IMR-90 (cell line): ENCODE results near the gene CSRP1. TPM values are rescaled to one million over a fixed set of nuclear protein-coding genes. Genes with fewer than 3 reads are reported as not detected.

Experiments
- ATAC-seq: fragments of 200-7000 bp; cut with Tn5 transposase; 2 replicates; pipeline ENCODE4 v1.9.1; 2020; ENCODE audit warnings: low read depth, mild to moderate bottlenecking, moderate library complexity
- BruUV-seq: library from RNA; stranded (reverse); fragments of 400-500 nt; replicated peaks from 2 replicates; lab custom pipeline; 2021; lab: Mats Ljungman, UMichigan
- CTCF ChIA-PET: fragments of 300-600 bp; formaldehyde crosslinking; extraction: SDS; loops from one replicate; lab custom pipeline; 2021; ENCODE audit warnings: antibody characterized with exemption; lab: Yijun Ruan, JAX
- POLR2A ChIA-PET: fragments of 300-600 bp; sonication (Branson Sonifier 250); formaldehyde crosslinking; loops from one replicate; lab custom pipeline; 2022; ENCODE audit warnings: antibody characterized with exemption; ENCODE audit not compliant: unreplicated experiment; lab: Charles Lee
- DNase-seq: peaks from one replicate; pipeline ENCODE4 v3.0.0; 2013
- H2AFZ ChIP-seq: replicated peaks from 2 replicates; pipeline ENCODE3; 2013; ENCODE audit warnings: low read length, mild to moderate bottlenecking; ENCODE audit not compliant: poor library complexity
- H2AK5ac ChIP-seq: 2 replicates; pipeline ENCODE4 v1.6.1; 2013; ENCODE audit warnings: low read depth, low read length, inconsistent platforms
- H2AK9ac ChIP-seq: replicated peaks from 2 replicates; pipeline ENCODE3; 2013; ENCODE audit warnings: mild to moderate bottlenecking, low read depth, low read length, moderate library complexity; ENCODE audit not compliant: poor library complexity
- H2BK120ac ChIP-seq: 2 replicates; pipeline ENCODE4 v1.6.1; 2013; ENCODE audit warnings: low read depth, low read length, inconsistent platforms
- H2BK15ac ChIP-seq: 3 replicates; pipeline ENCODE4 v1.6.1; 2013; ENCODE audit warnings: low read depth, low read length, inconsistent platforms
- H2BK20ac ChIP-seq: 2 replicates; pipeline ENCODE4 v1.6.1; 2013; ENCODE audit warnings: low read depth, mild to moderate bottlenecking, inconsistent platforms, low read length, moderate library complexity
- H2BK5ac ChIP-seq: 2 replicates; pipeline ENCODE4 v1.6.1; 2013; ENCODE audit warnings: mild to moderate bottlenecking, low read depth, low read length, inconsistent platforms; ENCODE audit not compliant: poor library complexity, severe bottlenecking
- H3K14ac ChIP-seq: replicated peaks from 2 replicates; pipeline ENCODE4 v1.6.1; 2013; ENCODE audit warnings: low read depth, low read length, inconsistent platforms
- H3K18ac ChIP-seq: 2 replicates; pipeline ENCODE4 v1.6.1; 2013; ENCODE audit warnings: low read depth, low read length, control low read depth
- H3K23ac ChIP-seq: 2 replicates; pipeline ENCODE4 v1.6.1; 2013; ENCODE audit warnings: low read depth, low read length, inconsistent platforms
- H3K27ac ChIP-seq: 2 replicates; pipeline ENCODE4 v1.5.1; 2013; ENCODE audit warnings: mild to moderate bottlenecking, control low read depth, low read length; ENCODE audit not compliant: insufficient read depth
- H3K27me3 ChIP-seq: 2 replicates; pipeline ENCODE4 v1.6.1; 2013; ENCODE audit warnings: low read length; ENCODE audit not compliant: control insufficient read depth, insufficient read depth
- H3K36me3 ChIP-seq: 2 replicates; pipeline ENCODE4 v1.6.1; 2013; ENCODE audit warnings: low read length, mixed read lengths; ENCODE audit not compliant: control insufficient read depth, insufficient read depth
- H3K4ac ChIP-seq: 2 replicates; pipeline ENCODE4 v1.6.1; 2013; ENCODE audit warnings: low read depth, low read length, inconsistent platforms
- H3K4me1 ChIP-seq: 2 replicates; pipeline ENCODE4 v1.6.1; 2013; ENCODE audit warnings: low read length, mixed read lengths; ENCODE audit not compliant: control insufficient read depth, insufficient read depth
- H3K4me2 ChIP-seq: 2 replicates; pipeline ENCODE4 v1.6.1; 2013; ENCODE audit warnings: low read depth, mild to moderate bottlenecking, control low read depth, low read length, moderate library complexity
- H3K4me3 ChIP-seq: 2 replicates; pipeline ENCODE4 v1.5.1; 2013; ENCODE audit warnings: low read depth, mild to moderate bottlenecking, control low read depth, low read length, moderate library complexity; ENCODE audit not compliant: insufficient read depth
- H3K56ac ChIP-seq: 2 replicates; pipeline ENCODE4 v1.6.1; 2013; ENCODE audit warnings: low read length, inconsistent platforms; ENCODE audit not compliant: insufficient read depth; ENCODE audit errors: extremely low read depth
- H3K79me1 ChIP-seq, 2 experiments: 2 replicates each; pipeline ENCODE4 v1.6.1; 2013; ENCODE audit warnings: low read length in 2 of 2, inconsistent platforms in 1 of 2, low read depth in 1 of 2
- H3K9ac ChIP-seq: 2 replicates; pipeline ENCODE4 v1.6.1; 2013; ENCODE audit warnings: low read depth, low read length, control low read depth
- H3K9me1 ChIP-seq: 2 replicates; pipeline ENCODE4 v1.6.1; 2013; ENCODE audit warnings: low read length, inconsistent platforms; ENCODE audit not compliant: insufficient read depth
- H3K9me3 ChIP-seq: 2 replicates; pipeline ENCODE4 v1.6.1; 2013; ENCODE audit warnings: low read length; ENCODE audit not compliant: control insufficient read depth, insufficient read depth
- H4K20me1 ChIP-seq: 2 replicates; pipeline ENCODE4 v1.6.1; 2013; ENCODE audit warnings: low read length, inconsistent platforms; ENCODE audit not compliant: insufficient read depth
- H4K5ac ChIP-seq: 2 replicates; pipeline ENCODE4 v1.6.1; 2013; ENCODE audit warnings: mild to moderate bottlenecking, low read depth, low read length, control low read depth
- H4K8ac ChIP-seq, 2 experiments: 2 replicates each; pipeline ENCODE4 v1.6.1; 2013; ENCODE audit warnings: low read depth in 2 of 2, low read length in 2 of 2, control low read depth in 1 of 2, inconsistent platforms in 1 of 2
- H4K91ac ChIP-seq: 2 replicates; pipeline ENCODE4 v1.6.1; 2013; ENCODE audit warnings: low read depth, low read length, inconsistent platforms; ENCODE audit not compliant: insufficient read depth
- BHLHE40 ChIP-seq: fragments of 150-350 bp; IDR thresholded peaks from 2 replicates; pipeline ENCODE4 v1.6.1; 2016; ENCODE audit warnings: mild to moderate bottlenecking, low read depth, low read length
- CEBPB ChIP-seq: IDR thresholded peaks from 2 replicates; pipeline ENCODE4 v1.6.1; 2012; ENCODE audit warnings: low read depth, low read length, improper control_type of control experiment
- CHD1 ChIP-seq: IDR thresholded peaks from 2 replicates; pipeline ENCODE4 v1.6.1; 2012; ENCODE audit warnings: low read depth, low read length, improper control_type of control experiment
- CTCF ChIP-seq: conservative IDR thresholded peaks from 2 replicates; pipeline ENCODE4 v1.5.1; 2012; ENCODE audit warnings: mild to moderate bottlenecking, low read depth, low read length, improper control_type of control experiment
- ELK1 ChIP-seq: fragments of 150-350 bp; IDR thresholded peaks from 2 replicates; pipeline ENCODE4 v1.6.1; 2016; ENCODE audit warnings: low read depth, mild to moderate bottlenecking, low read length, moderate library complexity, borderline replicate concordance
- FOS ChIP-seq: fragments of 150-350 bp; IDR thresholded peaks from 2 replicates; pipeline ENCODE4 v1.6.1; 2016; ENCODE audit warnings: low read depth, low read length
- MAFK ChIP-seq: IDR thresholded peaks from 2 replicates; pipeline ENCODE4 v1.6.1; 2012; ENCODE audit warnings: low read depth, low read length, improper control_type of control experiment
- MAZ ChIP-seq: IDR thresholded peaks from 2 replicates; pipeline ENCODE4 v1.6.1; 2012; ENCODE audit warnings: low read depth, mild to moderate bottlenecking, low read length, improper control_type of control experiment, moderate library complexity, borderline replicate concordance
- RAD21 ChIP-seq: IDR thresholded peaks from 2 replicates; pipeline ENCODE4 v1.6.1; 2012; ENCODE audit warnings: low read length, improper control_type of control experiment
- RFX5 ChIP-seq: IDR thresholded peaks from 2 replicates; pipeline ENCODE4 v1.8.0; 2012; ENCODE audit warnings: low read depth, mild to moderate bottlenecking, low read length, moderate library complexity
- SMC3 ChIP-seq: fragments of 150-350 bp; IDR thresholded peaks from 2 replicates; pipeline ENCODE4 v1.6.1; 2016; ENCODE audit warnings: low read depth, mild to moderate bottlenecking, antibody characterized with exemption, low read length, moderate library complexity
- USF2 ChIP-seq: fragments of 150-350 bp; IDR thresholded peaks from 2 replicates; pipeline ENCODE4 v1.6.1; 2017; ENCODE audit warnings: mild to moderate bottlenecking, antibody characterized with exemption, low read length, low read depth
- WGBS, 2 experiments: methylation state at CpG; one replicate each; pipeline versions ENCODE4 v1.1.5 to v1.1.7; 2013; ENCODE audit warnings: missing lambda C conversion rate in 2 of 2; ENCODE audit not compliant: insufficient read length in 1 of 2; ENCODE audit errors: extremely low coverage in 2 of 2; 5-methylcytosine and 5-hydroxymethylcytosine counted together
- dilution Hi-C: fragments of 300-500 bp; cut with HindIII; formaldehyde crosslinking; loops from one replicate; pipeline ENCODE4 v1.14.3; 2018; ENCODE audit warnings: low sequenced_read_pairs; ENCODE audit not compliant: unreplicated experiment
- in situ Hi-C: fragments of 300-500 bp; cut with MboI; formaldehyde crosslinking; loops from 3 replicates; pipeline ENCODE4 v1.14.3; 2019; ENCODE audit warnings: low sequenced_read_pairs, inconsistent platforms, mixed read lengths
- intact Hi-C: fragments of 100-400 bp; cut with micrococcal nuclease; formaldehyde crosslinking; loops from 2 replicates; pipeline ENCODE4 v1.10.0; 2022
- polyA plus RNA-seq, 3 experiments: library from polyadenylated mRNA; depleted of rRNA; stranded (reverse); fragments of >200 nt; gene quantifications; 2 replicates each; pipeline ENCODE4 v1.2.3, GENCODE V29; 2012; ENCODE audit warnings: low replicate concordance in 1 of 3
- total RNA-seq: library from RNA; depleted of rRNA; stranded (reverse); fragments of >200 nt; gene quantifications from 2 replicates; pipeline ENCODE4 v1.2.3, GENCODE V29; 2012

CSRP1 gene
- total and polyA plus RNA-seq, 2 of the 4 experiments (the other 2 are of a cell fraction), result 1,037 to 1,498 TPM

- intact Hi-C loops, result no loop called here
- H2BK120ac ChIP-seq, result no peak overlapping the region
- dilution Hi-C loops, result no loop called here
- peak overlapping the region; percentile 43 for H3K14ac ChIP-seq
- H3K27ac ChIP-seq, result peak overlapping the region; percentile 62
- H4K5ac ChIP-seq, result peak overlapping the region; percentile 38; the same call in 1 of the 2 replicates
- H2BK20ac ChIP-seq, result peak overlapping the region; percentile 41; the same call in 1 of the 2 replicates
- H4K91ac ChIP-seq, result no peak overlapping the region
- DNase-seq (no peak), ATAC-seq (peak; percentile 4)
- H3K4me3 ChIP-seq, result no peak overlapping the region
- TF ChIP-seq RFX5 (no peak), MAFK (no peak), CEBPB (no peak), ELK1 (no peak), RAD21 (peak; percentile 52), SMC3 (no peak), FOS (no peak), BHLHE40 (no peak), CTCF (peak; percentile 43), MAZ (no peak), USF2 (no peak), CHD1 (no peak)
- H3K9me1 ChIP-seq, result peaks cover 32% of the 10 kb centered on the region
- H3K23ac ChIP-seq, result peak overlapping the region; percentile 28; the same call in 1 of the 2 replicates
- H3K27me3 ChIP-seq, result no peaks in the 10 kb centered on the region
- H4K8ac ChIP-seq, result peak overlapping the region in 1 of 2 experiments; percentile 33; a peak in 1 of 4 replicates
- ChIA-PET CTCF (interaction anchor here (1.4 kb wide), 1 partner anchor 28 kb away, joined by 6 read pairs; no protein-coding TSS in a partner anchor), POLR2A (interaction anchor here (0.8 kb wide), 1 partner anchor 28 kb away, joined by 5 read pairs; no protein-coding TSS in a partner anchor)
- H3K18ac ChIP-seq, result peak overlapping the region; percentile 10; the same call in 1 of the 2 replicates
- H3K4me2 ChIP-seq, result no peak overlapping the region
- no peak overlapping the region for H2AFZ ChIP-seq
- no peak overlapping the region for H3K56ac ChIP-seq
- H2BK15ac ChIP-seq, result peak overlapping the region; percentile 9; the same call in 1 of the 3 replicates
- peaks cover 24% of the 10 kb centered on the region for H3K36me3 ChIP-seq
- no peaks in the 10 kb centered on the region for H3K9me3 ChIP-seq
- peak overlapping the region; percentile 71 for H3K4ac ChIP-seq
- peaks cover 13 to 59% of the 10 kb centered on the region in 2 experiments; a peak in 2 of 4 replicates for H3K79me1 ChIP-seq
- H3K9ac ChIP-seq, result 0 out of 2 replicates have a peak overlapping the region, but pooled peaks have one; percentile 0
- H2AK5ac ChIP-seq, result peak overlapping the region; percentile 56
- no TSS peak for BruUV-seq
- 100% methylated on average over 1 of the region's 7 CpGs; no CpG with 5 or more reads in 1 of the 2 experiments for WGBS, 2 experiments
- peak overlapping the region; percentile 80 for H2AK9ac ChIP-seq
- H2BK5ac ChIP-seq, result peak overlapping the region; percentile 51
- H4K20me1 ChIP-seq, result peaks cover 51% of the 10 kb centered on the region
- in situ Hi-C loops, result no loop called here
- peaks cover 29% of the 10 kb centered on the region for H3K4me1 ChIP-seq
Observed at GRCh38 chr1:201463071-201463552, 43.8 kb downstream of the CSRP1 start.
